Right lobe of liver (tissue), 6 donors: ENCODE results near the gene NIT1. TPM values are rescaled to one million over a fixed set of nuclear protein-coding genes. Genes with fewer than 3 reads are reported as not detected.

Source experiments
- ATAC-seq, 4 donors: fragments of 200-7000 bp; cut with Tn5 transposase; one replicate each; pipeline ENCODE4 v1.9.1; 2020; ENCODE audit warnings: mild to moderate bottlenecking in 4 of 4, moderate library complexity in 4 of 4
- DNase-seq, 3 donors: peaks; one replicate each; pipeline ENCODE4 v3.0.0-alpha.2; 2020
- H3K27ac ChIP-seq, 3 donors: fragments of 200-600 bp; one replicate each; pipeline ENCODE4 v1.8.0; 2022
- H3K27me3 ChIP-seq, 2 donors: fragments of 200-600 bp; one replicate each; pipeline ENCODE4 v1.8.0; 2022
- H3K36me3 ChIP-seq, 4 donors: fragments of 200-600 bp; sonication (generic) in 1 of 4; one replicate each; pipeline versions ENCODE4 v1.5.1 to v1.8.0; 2017 to 2022; ENCODE audit warnings: control low read depth in 1 of 4
- H3K4me1 ChIP-seq, 4 donors: fragments of 200-600 bp; sonication (generic) in 1 of 4; one replicate each; pipeline versions ENCODE4 v1.5.1 to v1.8.0; 2017 to 2022; ENCODE audit warnings: control low read depth in 1 of 4
- H3K4me3 ChIP-seq, 3 donors: fragments of 200-600 bp; one replicate each; pipeline ENCODE4 v1.8.0; 2022
- H3K9me3 ChIP-seq, 4 donors: fragments of 200-600 bp; sonication (generic) in 1 of 4; one replicate each; pipeline versions ENCODE4 v1.5.1 to v1.8.0; 2017 to 2022; ENCODE audit warnings: control low read depth in 1 of 4
- POLR2A ChIP-seq: fragments of 450-650 bp; IDR thresholded peaks from one replicate; pipeline ENCODE4 v1.6.1; 2017; ENCODE audit warnings: antibody characterized with exemption, mild to moderate bottlenecking
- WGBS: methylation state at CpG from one replicate; pipeline ENCODE4 v1.1.6; 2018; ENCODE audit warnings: low coverage, low lambda C conversion rate; ENCODE audit not compliant: insufficient coverage; ENCODE audit errors: missing lambda C conversion rate; 5-methylcytosine and 5-hydroxymethylcytosine counted together
- intact Hi-C, 2 donors: fragments of 100-400 bp; cut with DNase I; formaldehyde crosslinking; loops; one replicate each; pipeline versions ENCODE4 v1.11.2 to v1.14.1; 2022
- total RNA-seq, 6 experiments: library from RNA; depleted of rRNA in 2 of 6; stranded (reverse); fragments of >200 nt in 2 of 6; fragmentation: NEBNext Ultra II Directional in 3 of 6; extraction: Animal tissue kit (Norgen Biotek cat#: 25700) in 3 of 6; gene quantifications; one replicate each; pipeline versions ENCODE4 v1.1.0 to v1.2.4, GENCODE V29; 2016 to 2023
- TF ChIP-seq, protein P1 (sequence below), 4 donors: fragments of 200-600 bp in 3 of 4; fragments of 450-650 bp in 1 of 4; IDR thresholded peaks; one replicate each; pipeline versions ENCODE4 v1.5.1 to v1.8.0; 2016 to 2022; ENCODE audit warnings: antibody characterized with exemption in 4 of 4, mild to moderate bottlenecking in 2 of 4
- donor health status: DM: no; HTN: yes; CAD: no.
- donor health status: DM: no; HTN: no; CAD: no.
- donor health status: DM: no; HTN: no; CAD: no.
- donor health status: DM: no; HTN: yes; CAD: no.
- donor health status: DM: no; HTN: yes; CAD: no.

NIT1 gene
- total RNA-seq, 6 experiments from 2014 or later: 36.9 to 67.8 (median 45.8) TPM

DNA sequence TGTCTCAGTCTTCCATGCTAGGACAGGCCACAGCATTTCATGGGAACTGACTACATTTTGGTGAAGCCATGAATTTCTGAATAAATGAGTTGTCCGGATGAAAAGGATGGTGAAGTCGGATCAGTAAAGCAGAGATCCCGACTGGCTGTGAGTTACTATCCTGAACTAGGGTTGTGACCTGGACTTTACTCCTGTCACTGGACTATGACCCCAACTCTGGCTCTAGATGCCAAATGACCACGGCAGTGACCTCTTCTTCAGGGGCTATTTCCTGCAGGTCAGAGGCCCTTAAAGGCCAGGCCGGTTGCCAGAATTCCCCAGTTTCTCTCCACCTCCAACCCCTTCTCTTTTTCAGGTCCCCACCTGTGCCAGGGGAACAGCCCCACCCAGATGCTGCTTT, 26.8 kb upstream of the NIT1 start:
- intact Hi-C loops: no loop called here
- H3K36me3 ChIP-seq: no peaks in the 10 kb centered on the region
- no peaks in the 10 kb centered on the region for H3K27me3 ChIP-seq
- H3K9me3 ChIP-seq: no peaks in the 10 kb centered on the region
- H3K4me1 ChIP-seq: no peaks in the 10 kb centered on the region
- H3K27ac ChIP-seq: no peak overlapping the region
- H3K4me3 ChIP-seq: no peak overlapping the region
- TF ChIP-seq, protein P1, sequence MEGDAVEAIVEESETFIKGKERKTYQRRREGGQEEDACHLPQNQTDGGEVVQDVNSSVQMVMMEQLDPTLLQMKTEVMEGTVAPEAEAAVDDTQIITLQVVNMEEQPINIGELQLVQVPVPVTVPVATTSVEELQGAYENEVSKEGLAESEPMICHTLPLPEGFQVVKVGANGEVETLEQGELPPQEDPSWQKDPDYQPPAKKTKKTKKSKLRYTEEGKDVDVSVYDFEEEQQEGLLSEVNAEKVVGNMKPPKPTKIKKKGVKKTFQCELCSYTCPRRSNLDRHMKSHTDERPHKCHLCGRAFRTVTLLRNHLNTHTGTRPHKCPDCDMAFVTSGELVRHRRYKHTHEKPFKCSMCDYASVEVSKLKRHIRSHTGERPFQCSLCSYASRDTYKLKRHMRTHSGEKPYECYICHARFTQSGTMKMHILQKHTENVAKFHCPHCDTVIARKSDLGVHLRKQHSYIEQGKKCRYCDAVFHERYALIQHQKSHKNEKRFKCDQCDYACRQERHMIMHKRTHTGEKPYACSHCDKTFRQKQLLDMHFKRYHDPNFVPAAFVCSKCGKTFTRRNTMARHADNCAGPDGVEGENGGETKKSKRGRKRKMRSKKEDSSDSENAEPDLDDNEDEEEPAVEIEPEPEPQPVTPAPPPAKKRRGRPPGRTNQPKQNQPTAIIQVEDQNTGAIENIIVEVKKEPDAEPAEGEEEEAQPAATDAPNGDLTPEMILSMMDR (IDR thresholded peaks at IDR 0.05): no peak
- TF ChIP-seq POLR2A: no peak
- DNase-seq (no peak), ATAC-seq (peak; percentile 76 to 94 (median 81))
- WGBS: 22% methylated on average over 5 of the region's 5 CpGs

DNA sequence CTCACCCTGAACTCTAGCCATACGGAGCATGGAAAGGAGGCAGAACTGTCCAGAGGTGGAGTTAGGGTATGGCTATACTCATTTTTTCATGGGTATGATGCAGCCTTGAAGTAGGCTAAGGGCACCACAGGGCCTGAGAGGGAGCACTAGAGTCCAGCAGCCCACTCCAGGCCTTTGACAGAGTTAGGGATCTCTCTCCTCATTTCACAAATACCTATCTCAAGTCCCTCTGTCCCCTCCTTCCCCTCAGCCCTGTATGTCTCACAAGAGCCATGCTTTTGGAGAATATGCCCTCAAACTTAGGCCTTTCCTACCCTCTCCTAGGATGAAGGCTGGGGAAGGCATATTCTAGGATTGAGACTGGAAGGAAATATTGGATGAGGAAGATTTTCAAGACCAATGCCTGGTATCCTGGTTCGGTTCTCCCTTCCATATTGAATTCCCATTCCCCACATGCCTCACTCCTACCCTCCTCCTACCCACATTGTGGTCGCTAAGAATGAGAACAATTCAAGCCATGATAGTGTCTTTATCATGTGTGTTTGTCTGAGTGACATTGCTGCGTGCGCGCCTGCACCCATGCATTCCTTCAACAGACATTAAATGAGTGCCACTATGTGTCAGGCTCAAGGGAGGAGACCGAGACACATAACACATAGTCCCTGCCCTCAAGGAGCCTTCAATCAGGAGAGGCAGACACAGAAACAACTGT, 26.0 kb upstream of the NIT1 start:
- WGBS: 97% methylated on average over 4 of the region's 7 CpGs
- H3K27ac ChIP-seq: no peak overlapping the region
- no peak overlapping the region for H3K4me3 ChIP-seq
- no peaks in the 10 kb centered on the region for H3K9me3 ChIP-seq
- intact Hi-C loops: no loop called here
- H3K27me3 ChIP-seq: no peaks in the 10 kb centered on the region
- ATAC-seq (no peak), DNase-seq (no peak)
- no peaks in the 10 kb centered on the region for H3K36me3 ChIP-seq
- no peaks in the 10 kb centered on the region for H3K4me1 ChIP-seq
- TF ChIP-seq, protein P1 (IDR thresholded peaks at IDR 0.05): no peak
- no peak for TF ChIP-seq POLR2A

DNA sequence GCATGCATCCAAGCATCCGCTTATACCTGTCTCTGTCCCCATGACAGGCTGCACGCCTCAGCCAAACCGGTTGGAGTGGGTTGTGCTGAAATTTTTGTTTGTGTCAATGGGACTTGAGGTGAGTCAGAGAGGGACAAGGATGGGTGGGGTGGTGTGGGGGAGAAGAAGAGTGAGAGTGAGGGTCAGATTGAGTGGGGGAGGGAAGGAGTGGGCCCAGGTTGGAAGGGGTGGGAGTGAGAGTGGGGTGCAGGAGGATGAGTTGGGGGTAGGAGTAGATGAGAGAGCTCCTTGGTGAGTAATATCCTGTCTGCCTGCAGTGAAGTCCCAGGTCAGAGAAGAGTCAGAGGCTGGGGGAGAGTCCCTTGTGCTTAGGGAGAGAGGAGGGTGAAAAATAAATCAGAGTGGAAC, 25.3 kb upstream of the NIT1 start:
- 75% methylated on average over 2 of the region's 3 CpGs for WGBS
- TF ChIP-seq, protein P1 (IDR thresholded peaks at IDR 0.05): no peak
- no peak for TF ChIP-seq POLR2A
- no peak for ATAC-seq
- Histone ChIP-seq H3K27ac (no peak overlapping the region), H3K36me3 (no peaks in the 10 kb centered on the region), H3K4me1 (peaks cover 0 to 4% (median under 1%) of the 10 kb centered on the region in 4 donors), H3K4me3 (no peak overlapping the region), H3K9me3 (no peaks in the 10 kb centered on the region), H3K27me3 (no peaks in the 10 kb centered on the region)
- intact Hi-C loops: no loop called here
- DNase-seq: no peak

DNA sequence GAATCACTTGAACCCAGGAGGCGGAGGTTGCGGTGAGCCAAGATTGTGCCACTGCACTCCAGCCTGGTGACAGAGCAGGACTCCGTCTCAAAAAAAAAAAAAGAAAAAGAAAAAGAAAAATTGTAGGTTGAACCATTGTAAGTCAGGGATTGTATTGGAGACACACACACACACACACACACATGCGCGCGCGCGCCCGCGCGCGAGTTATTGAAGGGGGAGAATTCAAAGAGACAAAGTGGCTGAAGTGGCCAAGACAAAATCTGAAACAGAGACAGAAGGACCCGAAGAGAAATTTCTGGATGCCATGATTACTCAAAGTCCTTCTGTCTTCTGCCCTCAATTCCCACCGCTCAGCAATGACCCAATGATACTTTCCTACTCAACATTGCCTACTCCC, 23.4 kb upstream of the NIT1 start:
- H3K9me3 ChIP-seq: no peaks in the 10 kb centered on the region
- no peak overlapping the region for H3K27ac ChIP-seq
- H3K4me3 ChIP-seq: no peak overlapping the region
- H3K27me3 ChIP-seq: no peaks in the 10 kb centered on the region
- DNase-seq: no peak
- H3K4me1 ChIP-seq: peaks cover 0 to 11% (median 2%) of the 10 kb centered on the region in 4 donors
- 96% methylated on average over 12 of the region's 14 CpGs for WGBS
- ATAC-seq: no peak
- H3K36me3 ChIP-seq: no peaks in the 10 kb centered on the region
- intact Hi-C loops: no loop called here
- TF ChIP-seq, protein P1 (IDR thresholded peaks at IDR 0.05): no peak
- TF ChIP-seq POLR2A: no peak
